WTC11 (cell line): ENCODE results near the gene EIF5A. TPM values are rescaled to one million over a fixed set of nuclear protein-coding genes. Genes with fewer than 3 reads are reported as not detected.

Experiments used
- ATAC-seq: fragments of 200-7000 bp; cut with Tn5 transposase; 2 replicates; pipeline ENCODE4 v1.10.0; 2021; ENCODE audit warnings: mild to moderate bottlenecking, moderate library complexity
- CTCF ChIA-PET: fragments of 300-600 bp; sonication (Branson Sonifier 250); formaldehyde crosslinking; loops from one replicate; lab custom pipeline; 2021; ENCODE audit warnings: antibody characterized with exemption; lab: Charles Lee
- POLR2A ChIA-PET: fragments of 350-600 bp; sonication (Branson Sonifier 250); formaldehyde crosslinking; loops from one replicate; lab custom pipeline; 2021; ENCODE audit warnings: antibody characterized with exemption; lab: Charles Lee
- DNase-seq: peaks from one replicate; pipeline ENCODE4 v3.0.0; 2021; ENCODE audit warnings: low spot score
- H3K27ac Mint-ChIP-seq: 2 replicates; pipeline ENCODE4 v1.8.0; 2021; ENCODE audit warnings: mixed read lengths
- H3K27me3 Mint-ChIP-seq: 2 replicates; pipeline ENCODE4 v1.8.0; 2021; ENCODE audit warnings: low read depth, mild to moderate bottlenecking, moderate library complexity, mixed read lengths
- H3K36me3 Mint-ChIP-seq: 2 replicates; pipeline ENCODE4 v1.8.0; 2021; ENCODE audit warnings: mixed read lengths
- H3K4me1 Mint-ChIP-seq: 2 replicates; pipeline ENCODE4 v1.8.0; 2022; ENCODE audit warnings: mixed read lengths
- H3K4me3 Mint-ChIP-seq: 2 replicates; pipeline ENCODE4 v1.8.0; 2021; ENCODE audit warnings: mild to moderate bottlenecking, moderate library complexity, mixed read lengths
- H3K9me3 Mint-ChIP-seq: 2 replicates; pipeline ENCODE4 v1.8.0; 2021; ENCODE audit warnings: mixed read lengths
- ELF4 ChIP-seq: sonication (generic); formaldehyde crosslinking; IDR thresholded peaks from 2 replicates; pipeline ENCODE4 v1.8.1; 2022; ENCODE audit warnings: low read depth, mild to moderate bottlenecking, moderate library complexity, missing genetic modification reagents
- ETV6 ChIP-seq: sonication (generic); formaldehyde crosslinking; IDR thresholded peaks from 2 replicates; pipeline ENCODE4 v1.8.1; 2022; ENCODE audit warnings: mild to moderate bottlenecking, missing genetic modification reagents
- FOXP1 ChIP-seq: sonication (generic); formaldehyde crosslinking; IDR thresholded peaks from 2 replicates; pipeline ENCODE4 v1.8.0; 2022; ENCODE audit warnings: missing genetic modification reagents, mild to moderate bottlenecking, moderate library complexity, borderline replicate concordance
- KAT7 ChIP-seq: sonication (generic); formaldehyde crosslinking; IDR thresholded peaks from 2 replicates; pipeline ENCODE4 v1.8.1; 2023; ENCODE audit warnings: missing genetic modification reagents, mild to moderate bottlenecking, borderline replicate concordance
- MYBL2 ChIP-seq: sonication (generic); formaldehyde crosslinking; IDR thresholded peaks from 2 replicates; pipeline ENCODE4 v1.8.1; 2023; ENCODE audit warnings: mild to moderate bottlenecking, moderate library complexity, missing genetic modification reagents
- NFE2L1 ChIP-seq: sonication (generic); formaldehyde crosslinking; IDR thresholded peaks from 2 replicates; pipeline ENCODE4 v1.8.1; 2023; ENCODE audit warnings: missing genetic modification reagents
- SOX15 ChIP-seq: fragments of 250-450 bp; sonication (Bioruptor Pico); IDR thresholded peaks from 2 replicates; pipeline ENCODE4 v1.9.0; 2021; ENCODE audit warnings: mild to moderate bottlenecking
- SP1 ChIP-seq: sonication (generic); formaldehyde crosslinking; conservative IDR thresholded peaks from 2 replicates; pipeline ENCODE4 v1.8.1; 2022; ENCODE audit warnings: missing genetic modification reagents
- TP53 ChIP-seq: sonication (generic); formaldehyde crosslinking; IDR thresholded peaks from 2 replicates; pipeline ENCODE4 v1.8.1; 2023; ENCODE audit warnings: mild to moderate bottlenecking, missing genetic modification reagents
- ZBTB21 ChIP-seq: sonication (generic); formaldehyde crosslinking; IDR thresholded peaks from 2 replicates; pipeline ENCODE4 v1.8.1; 2023; ENCODE audit warnings: mild to moderate bottlenecking, missing genetic modification reagents, borderline replicate concordance
- ZNF232 ChIP-seq: sonication (generic); formaldehyde crosslinking; IDR thresholded peaks from 2 replicates; pipeline ENCODE4 v1.8.0; 2022; ENCODE audit warnings: mild to moderate bottlenecking, missing genetic modification reagents
- ZNF263 ChIP-seq: sonication (generic); formaldehyde crosslinking; IDR thresholded peaks from 2 replicates; pipeline ENCODE4 v1.8.1; 2022; ENCODE audit warnings: low read depth, mild to moderate bottlenecking, moderate library complexity, missing genetic modification reagents
- total RNA-seq: library from RNA; stranded (reverse); gene quantifications from 3 replicates; pipeline ENCODE4 v1.2.3, GENCODE V29; 2021
- TF ChIP-seq, protein P1 (sequence below): sonication (generic); formaldehyde crosslinking; IDR thresholded peaks from 2 replicates; pipeline ENCODE4 v1.8.1; 2022; ENCODE audit warnings: mild to moderate bottlenecking, moderate library complexity, missing genetic modification reagents
- TF ChIP-seq, protein P2 (sequence below): sonication (generic); formaldehyde crosslinking; IDR thresholded peaks from 2 replicates; pipeline ENCODE4 v1.8.0; 2023; ENCODE audit warnings: missing genetic modification reagents
- TF ChIP-seq, protein P3 (sequence below): sonication (generic); formaldehyde crosslinking; IDR thresholded peaks from 2 replicates; pipeline ENCODE4 v1.8.0; 2023; ENCODE audit warnings: missing genetic modification reagents, mild to moderate bottlenecking, borderline replicate concordance
- TF ChIP-seq, protein P4 (sequence below): sonication (generic); formaldehyde crosslinking; IDR thresholded peaks from 2 replicates; pipeline ENCODE4 v1.8.0; 2022; ENCODE audit warnings: mild to moderate bottlenecking, missing genetic modification reagents
- TF ChIP-seq, protein P5 (sequence below): sonication (generic); formaldehyde crosslinking; IDR thresholded peaks from 2 replicates; pipeline ENCODE4 v1.8.1; 2023; ENCODE audit warnings: mild to moderate bottlenecking, missing genetic modification reagents, borderline replicate concordance
- TF ChIP-seq, protein P6 (sequence below): sonication (generic); formaldehyde crosslinking; IDR thresholded peaks from 2 replicates; pipeline ENCODE4 v1.8.1; 2023; ENCODE audit warnings: mild to moderate bottlenecking, missing genetic modification reagents, moderate library complexity
- TF ChIP-seq, protein P7 (sequence below): sonication (generic); formaldehyde crosslinking; IDR thresholded peaks from 2 replicates; pipeline ENCODE4 v1.8.1; 2023; ENCODE audit warnings: mild to moderate bottlenecking, moderate library complexity, missing genetic modification reagents

Gene EIF5A
- total RNA-seq, 1 experiment from 2014 or later: 1,021 TPM

DNA sequence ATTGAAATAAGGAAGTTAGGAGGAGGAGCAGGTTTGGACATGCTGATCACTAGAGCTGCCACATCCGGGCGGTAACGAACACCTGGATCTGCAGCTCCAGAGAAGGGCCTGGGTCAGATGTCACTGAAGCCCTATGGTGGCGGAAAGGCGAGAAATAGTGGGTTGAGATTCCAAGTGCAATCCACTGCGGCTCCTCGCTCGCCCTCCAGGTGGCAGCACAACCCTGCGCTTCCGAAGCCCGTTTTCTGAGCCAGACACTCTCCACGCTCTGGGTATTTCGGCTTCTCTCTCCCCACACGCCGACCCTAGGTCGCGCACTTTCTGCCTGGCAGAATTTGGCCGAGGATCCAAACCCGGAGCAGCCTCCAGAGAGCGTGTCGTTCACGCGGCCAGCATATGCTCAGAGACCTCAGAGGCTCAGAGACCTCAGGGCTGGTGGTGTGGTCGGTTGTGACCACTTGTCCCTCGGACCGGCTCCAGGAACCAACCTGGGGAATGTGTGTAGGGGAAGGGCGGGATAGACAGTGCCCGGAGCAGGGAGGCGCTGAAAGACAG lies 26.8 kb upstream of the EIF5A start (continued):
- TF ChIP-seq ELF4 (CRISPR knock-in tag): no peak
- TF ChIP-seq FOXP1: peak; percentile 46; the same call in 1 of the 2 replicates
- no peak; the same call in 1 of the 2 replicates for TF ChIP-seq TP53 (CRISPR knock-in tag)
- TF ChIP-seq, protein P1, sequence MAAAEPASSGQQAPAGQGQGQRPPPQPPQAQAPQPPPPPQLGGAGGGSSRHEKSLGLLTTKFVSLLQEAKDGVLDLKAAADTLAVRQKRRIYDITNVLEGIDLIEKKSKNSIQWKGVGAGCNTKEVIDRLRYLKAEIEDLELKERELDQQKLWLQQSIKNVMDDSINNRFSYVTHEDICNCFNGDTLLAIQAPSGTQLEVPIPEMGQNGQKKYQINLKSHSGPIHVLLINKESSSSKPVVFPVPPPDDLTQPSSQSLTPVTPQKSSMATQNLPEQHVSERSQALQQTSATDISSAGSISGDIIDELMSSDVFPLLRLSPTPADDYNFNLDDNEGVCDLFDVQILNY (CRISPR knock-in tag): 0 out of 2 replicates have a peak, but pooled peaks have one; percentile 40
- TF ChIP-seq, protein P2, sequence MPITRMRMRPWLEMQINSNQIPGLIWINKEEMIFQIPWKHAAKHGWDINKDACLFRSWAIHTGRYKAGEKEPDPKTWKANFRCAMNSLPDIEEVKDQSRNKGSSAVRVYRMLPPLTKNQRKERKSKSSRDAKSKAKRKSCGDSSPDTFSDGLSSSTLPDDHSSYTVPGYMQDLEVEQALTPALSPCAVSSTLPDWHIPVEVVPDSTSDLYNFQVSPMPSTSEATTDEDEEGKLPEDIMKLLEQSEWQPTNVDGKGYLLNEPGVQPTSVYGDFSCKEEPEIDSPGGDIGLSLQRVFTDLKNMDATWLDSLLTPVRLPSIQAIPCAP: peak; percentile 52; the same call in 1 of the 2 replicates
- TF ChIP-seq ZNF263 (CRISPR knock-in tag): no peak
- TF ChIP-seq, protein P3, sequence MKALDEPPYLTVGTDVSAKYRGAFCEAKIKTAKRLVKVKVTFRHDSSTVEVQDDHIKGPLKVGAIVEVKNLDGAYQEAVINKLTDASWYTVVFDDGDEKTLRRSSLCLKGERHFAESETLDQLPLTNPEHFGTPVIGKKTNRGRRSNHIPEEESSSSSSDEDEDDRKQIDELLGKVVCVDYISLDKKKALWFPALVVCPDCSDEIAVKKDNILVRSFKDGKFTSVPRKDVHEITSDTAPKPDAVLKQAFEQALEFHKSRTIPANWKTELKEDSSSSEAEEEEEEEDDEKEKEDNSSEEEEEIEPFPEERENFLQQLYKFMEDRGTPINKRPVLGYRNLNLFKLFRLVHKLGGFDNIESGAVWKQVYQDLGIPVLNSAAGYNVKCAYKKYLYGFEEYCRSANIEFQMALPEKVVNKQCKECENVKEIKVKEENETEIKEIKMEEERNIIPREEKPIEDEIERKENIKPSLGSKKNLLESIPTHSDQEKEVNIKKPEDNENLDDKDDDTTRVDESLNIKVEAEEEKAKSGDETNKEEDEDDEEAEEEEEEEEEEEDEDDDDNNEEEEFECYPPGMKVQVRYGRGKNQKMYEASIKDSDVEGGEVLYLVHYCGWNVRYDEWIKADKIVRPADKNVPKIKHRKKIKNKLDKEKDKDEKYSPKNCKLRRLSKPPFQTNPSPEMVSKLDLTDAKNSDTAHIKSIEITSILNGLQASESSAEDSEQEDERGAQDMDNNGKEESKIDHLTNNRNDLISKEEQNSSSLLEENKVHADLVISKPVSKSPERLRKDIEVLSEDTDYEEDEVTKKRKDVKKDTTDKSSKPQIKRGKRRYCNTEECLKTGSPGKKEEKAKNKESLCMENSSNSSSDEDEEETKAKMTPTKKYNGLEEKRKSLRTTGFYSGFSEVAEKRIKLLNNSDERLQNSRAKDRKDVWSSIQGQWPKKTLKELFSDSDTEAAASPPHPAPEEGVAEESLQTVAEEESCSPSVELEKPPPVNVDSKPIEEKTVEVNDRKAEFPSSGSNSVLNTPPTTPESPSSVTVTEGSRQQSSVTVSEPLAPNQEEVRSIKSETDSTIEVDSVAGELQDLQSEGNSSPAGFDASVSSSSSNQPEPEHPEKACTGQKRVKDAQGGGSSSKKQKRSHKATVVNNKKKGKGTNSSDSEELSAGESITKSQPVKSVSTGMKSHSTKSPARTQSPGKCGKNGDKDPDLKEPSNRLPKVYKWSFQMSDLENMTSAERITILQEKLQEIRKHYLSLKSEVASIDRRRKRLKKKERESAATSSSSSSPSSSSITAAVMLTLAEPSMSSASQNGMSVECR: peak; percentile 80; the same call in 1 of the 2 replicates
- peak; percentile 69; the same call in 1 of the 2 replicates for TF ChIP-seq ZNF232
- TF ChIP-seq NFE2L1 (CRISPR knock-in tag): 0 out of 2 replicates have a peak, but pooled peaks have one; percentile 72
- TF ChIP-seq, protein P4, sequence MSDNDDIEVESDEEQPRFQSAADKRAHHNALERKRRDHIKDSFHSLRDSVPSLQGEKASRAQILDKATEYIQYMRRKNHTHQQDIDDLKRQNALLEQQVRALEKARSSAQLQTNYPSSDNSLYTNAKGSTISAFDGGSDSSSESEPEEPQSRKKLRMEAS (CRISPR knock-in tag): peak; percentile 87
- TF ChIP-seq SOX15 (CRISPR knock-in tag): no peak
- TF ChIP-seq, protein P5, sequence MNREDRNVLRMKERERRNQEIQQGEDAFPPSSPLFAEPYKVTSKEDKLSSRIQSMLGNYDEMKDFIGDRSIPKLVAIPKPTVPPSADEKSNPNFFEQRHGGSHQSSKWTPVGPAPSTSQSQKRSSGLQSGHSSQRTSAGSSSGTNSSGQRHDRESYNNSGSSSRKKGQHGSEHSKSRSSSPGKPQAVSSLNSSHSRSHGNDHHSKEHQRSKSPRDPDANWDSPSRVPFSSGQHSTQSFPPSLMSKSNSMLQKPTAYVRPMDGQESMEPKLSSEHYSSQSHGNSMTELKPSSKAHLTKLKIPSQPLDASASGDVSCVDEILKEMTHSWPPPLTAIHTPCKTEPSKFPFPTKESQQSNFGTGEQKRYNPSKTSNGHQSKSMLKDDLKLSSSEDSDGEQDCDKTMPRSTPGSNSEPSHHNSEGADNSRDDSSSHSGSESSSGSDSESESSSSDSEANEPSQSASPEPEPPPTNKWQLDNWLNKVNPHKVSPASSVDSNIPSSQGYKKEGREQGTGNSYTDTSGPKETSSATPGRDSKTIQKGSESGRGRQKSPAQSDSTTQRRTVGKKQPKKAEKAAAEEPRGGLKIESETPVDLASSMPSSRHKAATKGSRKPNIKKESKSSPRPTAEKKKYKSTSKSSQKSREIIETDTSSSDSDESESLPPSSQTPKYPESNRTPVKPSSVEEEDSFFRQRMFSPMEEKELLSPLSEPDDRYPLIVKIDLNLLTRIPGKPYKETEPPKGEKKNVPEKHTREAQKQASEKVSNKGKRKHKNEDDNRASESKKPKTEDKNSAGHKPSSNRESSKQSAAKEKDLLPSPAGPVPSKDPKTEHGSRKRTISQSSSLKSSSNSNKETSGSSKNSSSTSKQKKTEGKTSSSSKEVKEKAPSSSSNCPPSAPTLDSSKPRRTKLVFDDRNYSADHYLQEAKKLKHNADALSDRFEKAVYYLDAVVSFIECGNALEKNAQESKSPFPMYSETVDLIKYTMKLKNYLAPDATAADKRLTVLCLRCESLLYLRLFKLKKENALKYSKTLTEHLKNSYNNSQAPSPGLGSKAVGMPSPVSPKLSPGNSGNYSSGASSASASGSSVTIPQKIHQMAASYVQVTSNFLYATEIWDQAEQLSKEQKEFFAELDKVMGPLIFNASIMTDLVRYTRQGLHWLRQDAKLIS (CRISPR knock-in tag): peak; percentile 60; the same call in 1 of the 2 replicates
- peak; percentile 65 for TF ChIP-seq MYBL2 (CRISPR knock-in tag)

DNA sequence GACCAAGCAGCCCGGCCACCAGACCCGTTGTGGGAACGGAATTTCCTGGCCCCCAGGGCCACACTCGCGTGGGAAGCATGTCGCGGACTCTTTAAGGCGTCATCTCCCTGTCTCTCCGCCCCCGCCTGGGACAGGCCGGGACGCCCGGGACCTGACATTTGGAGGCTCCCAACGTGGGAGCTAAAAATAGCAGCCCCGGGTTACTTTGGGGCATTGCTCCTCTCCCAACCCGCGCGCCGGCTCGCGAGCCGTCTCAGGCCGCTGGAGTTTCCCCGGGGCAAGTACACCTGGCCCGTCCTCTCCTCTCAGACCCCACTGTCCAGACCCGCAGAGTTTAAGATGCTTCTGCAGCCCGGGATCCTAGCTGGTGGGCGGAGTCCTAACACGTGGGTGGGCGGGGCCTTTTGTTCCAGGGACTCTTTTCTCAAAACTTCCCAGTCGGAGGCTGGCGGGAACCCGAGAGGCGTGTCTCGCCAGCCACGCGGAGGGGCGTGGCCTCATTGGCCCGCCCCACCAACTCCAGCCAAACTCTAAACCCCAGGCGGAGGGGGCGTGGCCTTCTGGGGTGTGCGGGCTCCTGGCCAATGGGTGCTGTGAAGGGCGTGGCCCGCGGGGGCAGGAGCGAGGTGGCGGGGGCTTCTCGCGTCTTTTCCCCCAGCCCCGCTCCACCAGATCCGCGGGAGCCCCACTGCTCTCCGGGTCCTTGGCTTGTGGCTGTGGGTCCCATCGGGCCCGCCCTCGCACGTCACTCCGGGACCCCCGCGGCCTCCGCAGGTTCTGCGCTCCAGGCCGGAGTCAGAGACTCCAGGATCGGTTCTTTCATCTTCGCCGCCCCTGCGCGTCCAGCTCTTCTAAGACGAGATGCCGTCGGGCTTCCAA lies 26.1 kb upstream of the EIF5A start, which contains the start of gene SLC2A4:
Gene SLC2A4, plus strand, starts transcription at position 645 of the 879 bp plus-strand sequence. Its CDS starts 217 bp downstream, at position 862.
- ChIA-PET CTCF (interaction anchor here (0.7 to 7.0 kb wide), 31 partner anchors 10 to 422 kb away, joined by 3 to 119 read pairs (median 7); partner anchors contain the start of genes ACADVL, ACAP1, DLG4 and GABARAP), POLR2A (interaction anchor here (0.7 to 1.7 kb wide), 9 partner anchors 13 to 267 kb away, joined by 3 to 8 read pairs (median 4); partner anchors contain the start of gene GABARAP)
- no peaks in the 10 kb centered on the region for H3K36me3 Mint-ChIP-seq
- peaks cover 20% of the 10 kb centered on the region for H3K4me1 Mint-ChIP-seq
- peak within 1 kb of the TSS; percentile 82 for H3K4me3 Mint-ChIP-seq
- H3K9me3 Mint-ChIP-seq: no peaks in the 10 kb centered on the region
- peaks cover 21% of the 10 kb centered on the region for H3K27me3 Mint-ChIP-seq
- peak; percentile 74 for ATAC-seq
- peak; percentile 98 for DNase-seq
- peak within 1 kb of the TSS; percentile 26 for H3K27ac Mint-ChIP-seq
- TF ChIP-seq SP1 (CRISPR knock-in tag) (peak; percentile 76), ZBTB21 (CRISPR knock-in tag) (no peak), KAT7 (no peak), ETV6 (peak; percentile 44; the same call in 1 of the 2 replicates)
- TF ChIP-seq, protein P1 (CRISPR knock-in tag): peak; percentile 82
- TF ChIP-seq, protein P6, sequence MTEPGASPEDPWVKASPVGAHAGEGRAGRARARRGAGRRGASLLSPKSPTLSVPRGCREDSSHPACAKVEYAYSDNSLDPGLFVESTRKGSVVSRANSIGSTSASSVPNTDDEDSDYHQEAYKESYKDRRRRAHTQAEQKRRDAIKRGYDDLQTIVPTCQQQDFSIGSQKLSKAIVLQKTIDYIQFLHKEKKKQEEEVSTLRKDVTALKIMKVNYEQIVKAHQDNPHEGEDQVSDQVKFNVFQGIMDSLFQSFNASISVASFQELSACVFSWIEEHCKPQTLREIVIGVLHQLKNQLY (CRISPR knock-in tag): no peak
- TF ChIP-seq, protein P4 (CRISPR knock-in tag): peak; percentile 6; the same call in 1 of the 2 replicates
- TF ChIP-seq, protein P7, sequence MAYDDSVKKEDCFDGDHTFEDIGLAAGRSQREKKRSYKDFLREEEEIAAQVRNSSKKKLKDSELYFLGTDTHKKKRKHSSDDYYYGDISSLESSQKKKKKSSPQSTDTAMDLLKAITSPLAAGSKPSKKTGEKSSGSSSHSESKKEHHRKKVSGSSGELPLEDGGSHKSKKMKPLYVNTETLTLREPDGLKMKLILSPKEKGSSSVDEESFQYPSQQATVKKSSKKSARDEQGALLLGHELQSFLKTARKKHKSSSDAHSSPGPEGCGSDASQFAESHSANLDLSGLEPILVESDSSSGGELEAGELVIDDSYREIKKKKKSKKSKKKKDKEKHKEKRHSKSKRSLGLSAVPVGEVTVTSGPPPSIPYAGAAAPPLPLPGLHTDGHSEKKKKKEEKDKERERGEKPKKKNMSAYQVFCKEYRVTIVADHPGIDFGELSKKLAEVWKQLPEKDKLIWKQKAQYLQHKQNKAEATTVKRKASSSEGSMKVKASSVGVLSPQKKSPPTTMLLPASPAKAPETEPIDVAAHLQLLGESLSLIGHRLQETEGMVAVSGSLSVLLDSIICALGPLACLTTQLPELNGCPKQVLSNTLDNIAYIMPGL (CRISPR knock-in tag): no peak
